ENCODE data around the gene TMEM88. TPM values are rescaled to one million over a fixed set of nuclear protein-coding genes. Genes with fewer than 3 reads are reported as not detected.

TMEM88 gene
- total RNA-seq, 1 donor from 2014 or later = 23.7 TPM

DNA sequence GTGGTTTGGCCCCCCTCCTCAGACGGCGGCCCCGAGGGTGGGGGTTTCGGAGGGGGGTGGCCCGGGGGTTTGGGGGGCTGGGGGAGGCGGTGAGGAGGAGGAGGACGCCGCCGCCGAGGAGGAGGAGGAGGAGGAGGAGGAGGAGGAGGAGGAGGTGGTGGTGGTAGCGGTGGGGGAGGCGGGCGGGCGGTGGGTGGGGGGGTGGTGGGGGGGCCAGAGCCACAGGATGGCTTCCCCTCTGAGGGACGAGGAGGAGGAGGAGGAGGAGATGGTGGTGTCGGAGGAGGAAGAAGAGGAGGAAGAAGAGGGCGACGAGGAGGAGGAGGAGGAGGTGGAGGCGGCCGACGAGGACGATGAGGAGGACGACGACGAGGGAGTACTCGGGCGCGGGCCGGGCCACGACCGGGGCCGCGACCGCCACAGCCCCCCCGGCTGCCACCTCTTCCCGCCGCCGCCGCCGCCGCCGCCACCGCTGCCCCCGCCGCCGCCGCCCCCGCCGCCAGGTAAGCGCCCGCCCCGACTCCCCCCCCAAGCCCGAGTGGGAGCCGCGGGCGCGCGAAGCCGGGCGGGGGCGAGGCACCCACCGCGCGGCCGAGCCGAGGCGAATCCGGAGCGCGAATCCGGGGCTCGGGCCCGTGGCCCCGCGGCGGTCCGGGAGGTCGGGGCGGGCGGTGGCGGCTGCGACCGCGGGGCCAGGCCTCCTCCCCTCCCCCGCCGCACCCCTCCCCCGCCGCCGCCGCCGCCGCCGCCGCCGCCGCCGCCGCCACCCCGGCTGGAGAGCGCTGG lies 29.9 kb downstream of the TMEM88 start:
- Mint-ChIP-seq H3K9me3 (ENCODE audit: unreplicated experiment) (peaks cover 2% of the 10 kb centered on the region), H3K27me3 (ENCODE audit: unreplicated experiment) (peaks cover 4% of the 10 kb centered on the region), H3K4me1 (ENCODE audit: low read depth, unreplicated experiment) (peaks cover 4% of the 10 kb centered on the region), H3K4me3 (ENCODE audit: unreplicated experiment) (peak overlapping the region; percentile 47), H3K36me3 (ENCODE audit: unreplicated experiment) (no peaks in the 10 kb centered on the region), H3K27ac (ENCODE audit: unreplicated experiment) (no peak overlapping the region)
- DNase-seq = peak; percentile 32
- TF ChIP-seq, protein P1, sequence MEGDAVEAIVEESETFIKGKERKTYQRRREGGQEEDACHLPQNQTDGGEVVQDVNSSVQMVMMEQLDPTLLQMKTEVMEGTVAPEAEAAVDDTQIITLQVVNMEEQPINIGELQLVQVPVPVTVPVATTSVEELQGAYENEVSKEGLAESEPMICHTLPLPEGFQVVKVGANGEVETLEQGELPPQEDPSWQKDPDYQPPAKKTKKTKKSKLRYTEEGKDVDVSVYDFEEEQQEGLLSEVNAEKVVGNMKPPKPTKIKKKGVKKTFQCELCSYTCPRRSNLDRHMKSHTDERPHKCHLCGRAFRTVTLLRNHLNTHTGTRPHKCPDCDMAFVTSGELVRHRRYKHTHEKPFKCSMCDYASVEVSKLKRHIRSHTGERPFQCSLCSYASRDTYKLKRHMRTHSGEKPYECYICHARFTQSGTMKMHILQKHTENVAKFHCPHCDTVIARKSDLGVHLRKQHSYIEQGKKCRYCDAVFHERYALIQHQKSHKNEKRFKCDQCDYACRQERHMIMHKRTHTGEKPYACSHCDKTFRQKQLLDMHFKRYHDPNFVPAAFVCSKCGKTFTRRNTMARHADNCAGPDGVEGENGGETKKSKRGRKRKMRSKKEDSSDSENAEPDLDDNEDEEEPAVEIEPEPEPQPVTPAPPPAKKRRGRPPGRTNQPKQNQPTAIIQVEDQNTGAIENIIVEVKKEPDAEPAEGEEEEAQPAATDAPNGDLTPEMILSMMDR (IDR thresholded peaks at IDR 0.05; ENCODE audit: partially characterized antibody, unreplicated experiment) = no peak

DNA sequence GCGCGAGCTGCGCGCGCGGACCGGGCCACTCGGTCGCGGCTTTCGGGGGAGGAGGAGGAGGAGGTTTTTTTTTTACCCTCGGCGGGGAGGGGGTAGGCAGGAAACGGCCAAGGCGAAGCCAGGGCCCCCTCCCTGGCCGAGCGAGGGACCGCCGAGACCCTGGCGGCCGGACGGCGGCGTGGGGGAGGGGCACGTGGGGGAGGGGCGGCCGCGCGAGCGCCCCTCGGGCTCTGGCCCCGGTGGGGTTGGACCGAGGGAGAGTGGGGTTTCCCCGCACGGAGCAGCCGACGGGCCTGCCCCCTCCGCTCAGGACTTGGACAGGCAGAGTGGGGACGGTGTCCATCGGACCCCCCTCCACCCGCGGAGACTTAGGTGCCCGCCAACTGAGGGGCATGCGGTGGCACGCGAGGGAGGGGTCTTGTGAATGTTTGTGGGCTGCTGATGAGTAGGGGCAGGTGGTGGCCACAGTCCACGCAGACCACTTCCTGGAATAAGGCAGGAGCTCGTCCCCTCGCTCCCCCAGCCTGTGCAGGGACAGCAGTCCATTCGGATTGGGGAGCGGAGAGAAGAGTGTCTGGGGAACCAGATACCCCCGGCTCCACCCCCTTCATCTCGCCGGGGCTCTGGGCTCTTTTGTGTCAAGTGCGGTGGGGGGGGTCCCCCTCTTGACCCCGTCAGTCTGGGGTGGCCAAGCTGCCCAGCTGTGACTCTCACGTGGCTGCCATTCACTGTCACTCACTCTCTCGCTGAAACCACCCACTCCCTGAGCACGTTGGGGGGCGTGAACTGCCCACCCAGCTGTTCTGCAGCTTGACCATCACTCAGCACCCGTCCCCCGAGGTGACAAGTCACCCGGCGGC lies 30.7 kb downstream of the TMEM88 start:
- Mint-ChIP-seq H3K27ac (ENCODE audit: unreplicated experiment) (no peak overlapping the region), H3K4me1 (ENCODE audit: low read depth, unreplicated experiment) (peaks cover 6% of the 10 kb centered on the region)

DNA sequence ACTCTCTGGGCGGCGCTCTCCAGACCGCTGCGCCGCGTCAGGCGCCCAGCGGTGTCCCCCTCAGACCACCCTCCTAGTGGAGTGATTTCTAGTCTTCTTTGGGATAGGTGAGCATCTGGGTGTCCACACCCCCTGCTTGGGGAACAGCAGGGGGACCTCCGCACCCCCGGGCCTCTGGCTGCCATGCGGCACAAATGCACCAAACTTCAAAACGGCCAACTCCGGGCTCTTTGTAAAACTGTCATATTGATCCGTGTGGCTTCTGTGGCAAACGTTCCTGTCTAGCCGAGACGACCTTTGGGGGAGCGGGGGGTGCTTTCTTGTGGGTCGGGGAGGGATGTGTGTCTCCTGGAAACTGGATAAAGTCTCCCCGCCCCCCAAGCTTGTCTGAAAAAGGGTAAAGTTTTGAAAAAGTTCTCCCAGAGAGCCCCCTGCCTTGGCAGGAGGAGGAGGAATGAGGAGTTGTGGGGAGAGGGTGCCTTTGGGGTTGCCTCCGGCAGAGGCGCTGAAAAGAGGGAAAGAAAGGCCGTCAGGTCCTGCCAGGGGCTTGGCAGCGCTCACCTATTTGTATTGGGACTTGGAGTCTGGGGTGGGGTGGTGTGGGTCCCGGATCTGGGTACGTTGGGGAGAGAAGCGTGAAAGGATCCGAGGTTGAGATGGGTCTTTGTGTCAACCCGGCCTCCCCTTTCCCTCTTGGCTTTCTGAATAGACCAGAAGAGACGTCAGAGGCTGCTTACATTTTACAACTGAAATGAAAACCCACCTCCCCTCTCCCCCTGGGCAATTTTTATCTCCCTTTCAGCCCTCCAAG lies 31.6 kb downstream of the TMEM88 start:
- Mint-ChIP-seq H3K27ac (ENCODE audit: unreplicated experiment) (no peak overlapping the region), H3K9me3 (ENCODE audit: unreplicated experiment) (peaks cover 6% of the 10 kb centered on the region), H3K36me3 (ENCODE audit: unreplicated experiment) (no peaks in the 10 kb centered on the region), H3K4me1 (ENCODE audit: low read depth, unreplicated experiment) (peaks cover 7% of the 10 kb centered on the region), H3K27me3 (ENCODE audit: unreplicated experiment) (peaks cover 7% of the 10 kb centered on the region), H3K4me3 (ENCODE audit: unreplicated experiment) (no peak overlapping the region)
- TF ChIP-seq, protein P1 (IDR thresholded peaks at IDR 0.05; ENCODE audit: partially characterized antibody, unreplicated experiment) = no peak
- peak; percentile 37 for DNase-seq

More for the DNA sequence above, 30.7 kb downstream of the TMEM88 start:
- H3K4me3 Mint-ChIP-seq (ENCODE audit: unreplicated experiment) = no peak overlapping the region
- TF ChIP-seq, protein P1 (IDR thresholded peaks at IDR 0.05; ENCODE audit: partially characterized antibody, unreplicated experiment) = no peak
- peaks cover 7% of the 10 kb centered on the region for H3K27me3 Mint-ChIP-seq (ENCODE audit: unreplicated experiment)
- no peaks in the 10 kb centered on the region for H3K36me3 Mint-ChIP-seq (ENCODE audit: unreplicated experiment)
- peak; percentile 68 for DNase-seq
- H3K9me3 Mint-ChIP-seq (ENCODE audit: unreplicated experiment) = peaks cover 6% of the 10 kb centered on the region

DNA sequence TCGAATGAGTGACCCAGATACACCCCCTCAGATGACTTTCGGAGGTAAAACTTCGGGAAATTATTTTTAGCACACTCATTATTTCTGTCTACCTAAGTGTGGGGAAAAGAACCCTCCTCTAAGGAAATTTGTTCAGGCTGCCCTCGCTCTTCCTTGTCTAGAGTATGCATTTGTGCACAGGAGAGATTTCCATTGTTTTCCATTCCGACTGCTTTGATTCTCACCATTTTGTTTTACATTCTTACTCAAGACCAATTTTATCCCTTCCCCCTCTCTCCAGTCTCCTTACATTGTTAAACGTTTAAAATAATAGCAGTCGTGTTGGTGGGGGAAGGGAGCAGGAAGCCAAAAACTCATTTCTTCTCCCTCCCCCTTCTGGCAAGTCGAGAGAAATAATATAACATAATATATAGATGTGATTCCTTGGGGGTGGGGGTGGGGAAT lies 32.2 kb downstream of the TMEM88 start:
- Mint-ChIP-seq H3K27me3 (ENCODE audit: unreplicated experiment) (peaks cover 7% of the 10 kb centered on the region), H3K36me3 (ENCODE audit: unreplicated experiment) (no peaks in the 10 kb centered on the region), H3K4me1 (ENCODE audit: low read depth, unreplicated experiment) (peaks cover 7% of the 10 kb centered on the region), H3K9me3 (ENCODE audit: unreplicated experiment) (peaks cover 6% of the 10 kb centered on the region), H3K27ac (ENCODE audit: unreplicated experiment) (no peak overlapping the region), H3K4me3 (ENCODE audit: unreplicated experiment) (no peak overlapping the region)
- DNase-seq = no peak
- TF ChIP-seq, protein P1 (IDR thresholded peaks at IDR 0.05; ENCODE audit: partially characterized antibody, unreplicated experiment) = no peak
